RCC 7860 (cell line): ENCODE measurements around the gene WWOX.

Experiments used
- DNase-seq: peaks from one replicate; pipeline ENCODE4 v3.0.0-alpha.2; 2015; ENCODE audit warnings: low spot score
- FAIRE-seq: peaks from 2 replicates; lab custom pipeline; 2012; peaks lifted over from hg19 to GRCh38; lab: Jason Lieb, UNC

Gene WWOX

GRCh38 chr16:79122343-79122742 is 1022.9 kb downstream of the WWOX start:
- FAIRE-seq (no peak), DNase-seq (no peak)

DNA sequence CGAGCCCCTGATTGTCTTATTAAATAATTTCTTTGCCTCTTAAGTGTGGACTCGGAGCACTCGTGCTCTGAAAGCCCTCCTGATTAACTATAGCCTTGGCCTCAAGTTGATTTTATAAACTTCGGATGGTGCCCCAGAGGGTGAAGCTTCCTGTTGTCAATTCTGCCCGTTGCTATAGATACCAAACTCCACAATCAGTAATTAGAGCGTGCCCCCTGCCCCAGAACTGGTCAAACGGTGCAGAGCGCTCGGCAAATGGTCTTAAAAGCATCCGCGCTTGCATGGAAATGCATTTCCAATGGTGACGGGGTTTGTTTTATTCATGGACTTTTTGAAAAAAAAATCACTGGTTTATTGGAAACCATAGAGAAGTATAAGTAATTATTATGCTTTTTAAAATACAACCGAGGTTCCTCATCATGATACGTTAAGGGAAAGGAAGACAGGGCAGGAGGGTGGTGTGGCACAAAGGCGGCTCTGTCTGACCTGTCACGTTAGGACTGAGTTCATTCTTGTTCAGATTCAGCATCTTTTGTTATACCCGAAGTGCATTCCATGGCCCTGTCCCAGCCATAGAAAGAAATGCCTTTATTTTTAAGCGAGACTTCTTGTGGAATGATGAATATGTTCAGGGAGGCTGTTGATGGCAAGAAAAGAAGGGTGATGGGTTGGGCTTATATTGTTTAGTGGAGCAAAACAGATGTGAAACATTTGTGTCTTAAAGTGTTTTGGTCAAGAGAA is 1024.7 kb downstream of the WWOX start:
- DNase-seq (no peak), FAIRE-seq (no peak)

DNA sequence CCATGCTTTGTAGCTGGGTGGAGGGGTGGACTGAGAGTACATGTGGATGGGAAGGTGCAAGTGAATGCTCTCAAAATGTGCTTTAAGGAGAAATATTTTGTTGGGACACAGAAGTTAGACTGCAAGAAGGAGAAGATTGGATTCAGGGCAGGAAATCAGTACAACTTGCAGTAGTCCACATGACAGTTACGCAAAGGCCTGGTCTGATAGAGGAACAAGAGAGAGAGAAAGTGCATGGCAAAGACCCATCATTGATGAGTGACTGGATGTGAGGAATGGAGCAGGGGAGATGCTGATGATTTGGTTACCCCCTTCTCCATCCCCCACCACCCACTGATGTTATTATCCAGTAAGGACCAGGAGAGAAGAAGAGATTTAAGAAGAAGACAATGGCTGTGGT is 1028.3 kb downstream of the WWOX start:
- FAIRE-seq, result no peak

GRCh38 chr16:79128706-79129105 is 1029.3 kb downstream of the WWOX start:
- FAIRE-seq, result no peak

More for the DNA sequence above, 1028.3 kb downstream of the WWOX start:
- no peak for DNase-seq

DNA sequence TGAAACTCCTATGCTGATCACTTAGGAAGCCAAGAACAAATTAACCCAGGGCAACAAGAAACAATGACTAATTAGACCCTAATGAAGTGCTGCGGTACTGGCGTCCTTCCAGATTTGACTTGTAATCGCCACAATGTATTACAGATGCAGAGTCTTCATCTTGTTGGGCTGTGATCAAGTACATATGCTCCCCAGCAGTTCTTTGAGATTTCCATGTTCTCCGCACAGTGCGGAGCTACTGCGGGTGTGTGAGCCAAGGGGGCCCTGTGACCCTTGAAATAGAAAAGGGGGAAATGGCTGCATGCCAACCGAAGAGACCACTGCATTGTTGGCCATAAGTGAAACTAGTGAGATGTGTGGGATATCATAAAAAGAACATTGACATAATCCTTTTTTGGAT is 1031.2 kb downstream of the WWOX start:
- DNase-seq (no peak), FAIRE-seq (no peak)

More at GRCh38 chr16:79128706-79129105, 1029.3 kb downstream of the WWOX start:
- DNase-seq, result no peak

DNA sequence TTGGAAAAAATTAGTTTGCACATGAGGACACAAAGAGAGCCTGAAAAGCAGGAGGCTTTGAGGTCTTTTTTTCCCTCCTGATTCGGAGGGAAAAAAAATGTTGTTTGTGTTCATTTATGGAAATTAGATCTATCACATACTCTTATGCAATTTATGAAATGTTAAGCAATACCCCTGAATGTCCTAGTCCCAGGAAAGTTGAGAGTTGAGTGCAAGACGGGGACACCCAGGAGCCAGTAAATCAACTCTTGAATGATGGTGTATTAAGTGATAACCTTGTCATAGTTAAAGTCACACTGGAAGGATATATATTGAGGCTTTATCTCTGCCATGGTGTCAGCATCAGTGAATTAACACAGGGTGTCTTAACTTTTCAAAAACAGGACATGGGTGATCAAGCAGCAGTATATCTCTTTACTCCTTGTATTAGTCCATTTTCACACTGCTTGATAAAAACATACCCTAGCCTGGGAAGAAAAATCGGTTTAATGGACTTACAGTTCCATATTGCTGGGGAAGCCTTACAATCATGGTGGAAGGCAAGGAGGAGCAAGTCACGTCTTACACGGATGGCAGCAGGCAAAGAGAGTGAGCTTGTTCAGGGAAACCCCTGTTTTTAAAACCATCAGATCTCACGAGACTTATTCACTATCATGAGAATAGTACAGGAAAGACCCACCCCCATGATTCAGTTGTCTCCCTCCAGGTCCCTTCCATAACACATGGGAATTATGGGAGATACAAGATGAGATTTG is 1032.0 kb downstream of the WWOX start:
- FAIRE-seq, result no peak
- no peak for DNase-seq

GRCh38 chr16:79132701-79133100 is 1033.2 kb downstream of the WWOX start:
- FAIRE-seq, result no peak
- no peak for DNase-seq

DNA sequence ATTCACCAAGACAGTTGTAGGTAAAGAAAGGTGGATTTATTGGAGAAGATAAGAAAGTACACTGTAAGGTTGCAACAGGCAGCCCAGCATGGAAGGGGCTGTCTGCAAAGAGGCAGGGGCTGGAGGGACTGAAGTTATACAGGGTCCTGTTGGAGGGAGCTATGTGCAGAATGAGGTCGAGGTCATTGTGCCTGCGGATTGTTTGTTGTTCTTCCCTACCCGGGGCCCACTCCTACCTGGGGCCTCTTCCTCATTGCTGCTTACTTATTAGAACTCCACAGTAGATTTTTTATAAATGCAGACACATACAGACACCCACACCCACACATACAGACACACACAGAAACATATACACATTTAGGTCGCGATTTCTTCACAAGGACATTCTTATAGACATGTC is 1034.8 kb downstream of the WWOX start:
- FAIRE-seq, result no peak
- no peak for DNase-seq

- no peak for DNase-seq
- no peak for FAIRE-seq
These were observed 1037.5 kb downstream of the WWOX start for GRCh38 chr16:79136955-79137354.

DNA sequence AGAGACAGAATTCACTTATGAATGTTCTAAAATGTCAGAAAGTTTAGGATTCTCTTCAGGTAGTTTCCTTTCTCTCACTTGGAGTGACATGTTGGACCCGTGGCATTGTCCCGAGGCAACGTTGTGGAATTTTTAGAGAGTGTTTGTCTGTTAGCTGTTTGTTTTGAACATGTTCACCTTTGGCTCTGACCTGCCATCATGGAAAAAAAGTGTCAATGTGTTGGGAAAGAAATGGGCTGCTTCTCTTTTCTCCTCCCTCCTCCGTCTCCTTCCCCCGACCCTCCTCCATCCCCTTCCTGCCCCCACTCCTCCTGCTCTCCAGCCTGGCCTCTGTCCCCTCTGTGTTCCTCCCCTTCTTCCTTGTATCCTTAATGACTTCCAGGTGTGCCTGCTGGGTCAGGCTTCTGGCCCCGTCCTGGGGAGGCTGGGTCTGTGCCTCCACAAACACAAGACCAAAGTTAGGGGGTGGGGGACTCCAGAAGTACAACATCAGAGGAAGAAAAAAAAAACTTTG is 1038.0 kb downstream of the WWOX start:
- DNase-seq (no peak), FAIRE-seq (no peak)

DNA sequence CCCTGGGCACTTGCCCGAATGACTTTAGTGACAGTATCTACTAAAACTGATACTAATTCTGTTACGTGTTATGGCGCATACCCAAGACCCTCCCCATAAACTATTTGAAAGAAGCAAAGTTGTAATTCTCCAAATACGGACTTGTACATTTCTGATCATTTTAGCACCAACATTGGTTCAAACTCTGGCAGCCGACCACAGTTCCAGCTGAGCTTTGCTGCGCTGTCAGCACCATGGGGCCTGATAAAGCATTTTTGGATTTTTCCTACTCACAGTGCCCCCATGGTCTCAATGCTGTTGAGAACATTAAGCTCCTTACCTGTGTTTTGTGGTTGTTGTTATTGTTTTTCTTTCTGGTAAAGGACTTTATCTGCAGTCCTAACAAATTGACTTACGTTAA is 1040.3 kb downstream of the WWOX start:
- DNase-seq (no peak), FAIRE-seq (no peak)

- DNase-seq (no peak), FAIRE-seq (no peak)
These were observed 1043.6 kb downstream of the WWOX start for GRCh38 chr16:79143026-79143425.

DNA sequence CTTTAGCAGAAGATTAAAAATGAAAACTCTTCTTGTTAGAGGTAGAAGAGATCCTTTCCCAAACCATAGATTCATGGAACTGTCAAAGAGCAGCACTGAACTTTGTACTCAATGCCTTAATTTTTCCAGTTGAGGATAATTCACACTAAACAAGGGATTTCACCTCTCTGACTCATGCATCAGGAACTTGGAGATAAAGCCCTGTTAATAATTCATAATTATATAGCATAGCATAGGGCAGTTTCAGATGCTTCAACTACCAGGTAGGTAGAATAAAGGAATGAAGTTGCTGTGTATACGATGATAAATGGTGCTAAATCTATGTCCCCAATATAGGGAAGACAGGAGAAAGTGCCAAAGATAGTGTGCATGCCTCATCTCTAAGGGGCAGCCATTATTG is 1050.7 kb downstream of the WWOX start:
- FAIRE-seq, result peak; percentile 86
- peak; percentile 57 for DNase-seq

- FAIRE-seq (no peak), DNase-seq (no peak)
These were observed 1051.3 kb downstream of the WWOX start for GRCh38 chr16:79150632-79151310.

- no peak for DNase-seq
- no peak for FAIRE-seq
These were observed 1054.6 kb downstream of the WWOX start for GRCh38 chr16:79154086-79154485.

- FAIRE-seq (no peak), DNase-seq (no peak)
These were observed 1056.0 kb downstream of the WWOX start for GRCh38 chr16:79155471-79155870.

GRCh38 chr16:79155904-79156303 is 1056.5 kb downstream of the WWOX start:
- FAIRE-seq (no peak), DNase-seq (no peak)

DNA sequence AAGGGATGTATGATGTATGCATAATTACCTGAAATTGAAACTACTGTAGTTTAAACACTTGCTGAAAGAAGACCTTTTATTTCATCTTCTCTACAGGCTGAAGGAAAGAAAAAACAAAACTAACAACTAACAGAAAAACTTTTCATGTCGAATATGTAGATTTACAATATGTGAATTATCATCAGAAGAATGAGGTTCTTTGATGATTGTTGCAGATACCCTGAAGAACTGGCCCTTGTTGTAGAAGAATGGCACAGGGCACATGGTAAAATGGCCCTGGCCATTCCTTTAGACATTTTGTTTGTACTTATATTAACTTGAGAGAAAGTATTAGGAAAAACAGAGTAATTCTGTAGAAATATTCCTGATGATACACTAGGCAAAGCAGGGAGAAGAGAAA is 1057.3 kb downstream of the WWOX start:
- no peak for FAIRE-seq
- no peak for DNase-seq

GRCh38 chr16:79158337-79158736 is 1058.9 kb downstream of the WWOX start:
- no peak for DNase-seq

GRCh38 chr16:79159261-79160049 is 1060.0 kb downstream of the WWOX start:
- FAIRE-seq (no peak), DNase-seq (no peak)

More at GRCh38 chr16:79158337-79158736, 1058.9 kb downstream of the WWOX start:
- FAIRE-seq, result no peak

DNA sequence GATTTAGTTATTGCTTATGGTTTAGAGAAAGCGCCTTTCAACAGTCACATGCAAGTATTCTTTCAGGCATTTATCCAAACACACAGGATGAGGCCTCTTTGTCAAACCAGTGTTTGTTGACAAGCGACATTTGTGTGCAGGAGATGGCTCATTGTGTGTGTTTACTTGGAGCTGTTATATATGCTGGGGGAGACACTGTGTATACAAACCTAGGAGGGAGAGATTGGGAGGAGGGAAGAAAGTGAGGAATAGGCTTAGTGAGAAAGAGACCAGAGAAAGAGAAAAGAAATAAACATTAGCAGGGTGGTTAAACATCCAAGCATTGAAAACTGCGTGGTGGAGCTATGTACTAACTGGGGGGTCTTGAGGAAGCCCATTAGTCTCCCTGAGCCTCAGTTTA is 1063.5 kb downstream of the WWOX start:
- no peak for FAIRE-seq
- DNase-seq, result no peak
